Measurements from ENCODE around the gene SNIP1.

The SNIP1 gene

GRCh38 chr1:37498872-37499617, 55.0 kb downstream of the SNIP1 start:
- TF ChIP-seq, protein P1, sequence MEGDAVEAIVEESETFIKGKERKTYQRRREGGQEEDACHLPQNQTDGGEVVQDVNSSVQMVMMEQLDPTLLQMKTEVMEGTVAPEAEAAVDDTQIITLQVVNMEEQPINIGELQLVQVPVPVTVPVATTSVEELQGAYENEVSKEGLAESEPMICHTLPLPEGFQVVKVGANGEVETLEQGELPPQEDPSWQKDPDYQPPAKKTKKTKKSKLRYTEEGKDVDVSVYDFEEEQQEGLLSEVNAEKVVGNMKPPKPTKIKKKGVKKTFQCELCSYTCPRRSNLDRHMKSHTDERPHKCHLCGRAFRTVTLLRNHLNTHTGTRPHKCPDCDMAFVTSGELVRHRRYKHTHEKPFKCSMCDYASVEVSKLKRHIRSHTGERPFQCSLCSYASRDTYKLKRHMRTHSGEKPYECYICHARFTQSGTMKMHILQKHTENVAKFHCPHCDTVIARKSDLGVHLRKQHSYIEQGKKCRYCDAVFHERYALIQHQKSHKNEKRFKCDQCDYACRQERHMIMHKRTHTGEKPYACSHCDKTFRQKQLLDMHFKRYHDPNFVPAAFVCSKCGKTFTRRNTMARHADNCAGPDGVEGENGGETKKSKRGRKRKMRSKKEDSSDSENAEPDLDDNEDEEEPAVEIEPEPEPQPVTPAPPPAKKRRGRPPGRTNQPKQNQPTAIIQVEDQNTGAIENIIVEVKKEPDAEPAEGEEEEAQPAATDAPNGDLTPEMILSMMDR (conservative IDR thresholded peaks at IDR 0.05; ENCODE audit: low read depth, low read length) = no peak
- H3K4me3 ChIP-seq (ENCODE audit: low read length) = no peak overlapping the region
- no peak for DNase-seq (ENCODE audit: low read depth)

- TF ChIP-seq, protein P1 (conservative IDR thresholded peaks at IDR 0.05; ENCODE audit: low read depth, low read length) = no peak
- no peak for DNase-seq (ENCODE audit: low read depth)
- H3K4me3 ChIP-seq (ENCODE audit: low read length) = no peak overlapping the region
Observed at GRCh38 chr1:37497832-37498231, 56.3 kb downstream of the SNIP1 start.

DNA sequence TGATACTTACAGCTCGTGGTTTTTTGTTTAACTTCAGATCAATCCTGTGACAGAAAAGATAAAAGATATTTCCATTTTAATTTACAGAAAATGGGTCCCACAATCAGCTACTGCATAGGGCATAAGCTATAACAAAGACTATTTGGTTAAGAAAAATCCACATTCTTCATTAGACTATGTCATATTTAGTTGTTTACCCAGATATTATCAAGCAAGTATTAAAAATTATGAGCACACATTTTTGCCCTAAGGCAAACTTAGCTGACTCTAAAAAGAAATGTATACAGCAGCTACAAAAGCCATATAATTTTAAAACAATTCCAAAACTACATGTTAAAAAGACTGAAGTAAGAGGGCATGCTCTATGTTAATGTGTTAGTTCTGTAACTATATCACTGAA, 58.2 kb downstream of the SNIP1 start:
- TF ChIP-seq, protein P1 (conservative IDR thresholded peaks at IDR 0.05; ENCODE audit: low read depth, low read length) = no peak
- no peak for DNase-seq (ENCODE audit: low read depth)

GRCh38 chr1:37493336-37494098, 60.6 kb downstream of the SNIP1 start:
- TF ChIP-seq, protein P1 (conservative IDR thresholded peaks at IDR 0.05; ENCODE audit: low read depth, low read length) = no peak
- no peak for DNase-seq (ENCODE audit: low read depth)
- no peak overlapping the region for H3K4me3 ChIP-seq (ENCODE audit: low read length)

More for the DNA sequence above, 58.2 kb downstream of the SNIP1 start:
- no peak overlapping the region for H3K4me3 ChIP-seq (ENCODE audit: low read length)

DNA sequence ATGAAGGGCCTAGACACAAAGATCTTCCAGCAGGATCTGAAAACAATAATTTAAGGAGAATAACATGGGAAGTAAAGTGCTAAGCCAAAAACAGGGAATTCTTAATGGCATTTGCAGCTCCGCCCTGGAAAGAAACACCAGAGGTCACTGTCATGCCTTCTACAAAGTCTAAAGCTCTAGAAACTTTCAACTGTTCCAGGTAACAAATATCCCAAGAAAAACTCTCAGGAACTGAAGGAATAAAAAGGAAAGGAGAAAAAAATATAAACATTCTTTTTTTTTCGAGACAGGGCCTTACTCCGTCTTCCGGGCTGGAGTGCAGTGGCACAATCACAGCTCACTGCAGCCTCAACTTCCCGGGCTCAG, 66.5 kb downstream of the SNIP1 start:
- H3K4me3 ChIP-seq (ENCODE audit: low read length) = no peak overlapping the region
- no peak for DNase-seq (ENCODE audit: low read depth)

DNA sequence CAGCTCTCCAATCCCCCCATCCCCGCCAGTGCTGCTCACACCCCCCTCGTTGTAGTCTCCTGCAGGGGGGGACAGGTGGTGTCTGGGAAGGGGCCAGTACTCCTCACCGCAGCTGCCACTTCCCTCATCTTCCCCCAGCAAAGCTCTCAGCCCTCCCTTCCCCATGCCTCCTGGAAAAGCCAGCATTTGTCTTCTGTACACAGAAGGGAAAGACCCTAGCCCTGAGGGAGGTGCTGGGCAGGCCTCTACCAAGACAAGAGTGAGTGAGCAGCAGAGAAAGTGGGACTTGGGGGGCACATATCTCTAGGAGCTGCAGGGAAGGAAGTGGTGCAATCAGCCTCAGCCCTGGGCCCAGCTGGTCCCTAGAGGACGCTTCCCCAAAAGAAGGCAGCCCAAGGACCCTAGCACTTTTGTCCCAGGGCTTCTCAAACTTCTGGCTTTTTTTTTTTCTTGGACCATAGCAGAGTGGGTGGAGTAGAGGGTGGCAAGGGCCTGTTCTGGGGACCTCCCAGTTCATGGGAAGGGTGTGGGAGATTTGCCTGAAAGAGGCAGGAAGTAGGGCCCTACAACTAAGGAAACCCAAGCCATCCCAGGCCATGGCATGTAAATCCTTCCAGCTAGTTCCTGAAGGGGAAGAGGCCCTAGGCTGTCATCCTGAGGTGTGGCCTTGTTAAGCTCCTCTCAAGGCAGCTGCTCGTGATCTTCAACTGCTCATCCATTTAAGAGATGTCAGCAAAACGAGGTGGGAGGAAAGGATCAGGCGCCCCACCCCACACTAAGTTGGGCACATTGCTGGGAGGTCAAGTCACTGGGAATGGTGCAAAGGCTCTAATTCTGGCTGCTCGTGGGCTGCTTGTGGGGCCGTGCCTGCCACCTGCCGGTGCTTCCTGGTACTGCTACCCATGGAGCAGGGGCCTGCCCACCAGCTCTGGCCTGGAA, 67.1 kb downstream of the SNIP1 start:
- no peak overlapping the region for H3K4me3 ChIP-seq (ENCODE audit: low read length)
- no peak for DNase-seq (ENCODE audit: low read depth)
- TF ChIP-seq, protein P1 (conservative IDR thresholded peaks at IDR 0.05; ENCODE audit: low read depth, low read length) = peak; percentile 99

More for the DNA sequence above, 66.5 kb downstream of the SNIP1 start:
- TF ChIP-seq, protein P1 (conservative IDR thresholded peaks at IDR 0.05; ENCODE audit: low read depth, low read length) = no peak

All from retinal pigment epithelial cell (primary cell).